Activated CD8-positive, alpha-beta memory T cell treated with anti-CD3 and anti-CD28 coated beads for 36 hours (primary cell): ENCODE results near the gene SEC23A. TPM values are rescaled to one million over a fixed set of nuclear protein-coding genes. Genes with fewer than 3 reads are reported as not detected.
"Not testable (repeated sequence)": the region's sequence is repeated elsewhere in the genome, so short reads cannot be mapped to it uniquely, and the experiment has no call there.

Source experiments
- CTCF ChIA-PET: fragments of 350-600 bp; sonication (Branson Sonifier 250); formaldehyde crosslinking; loops from one replicate; lab custom pipeline; 2021; ENCODE audit warnings: antibody characterized with exemption; lab: Charles Lee
- POLR2A ChIA-PET: fragments of 350-600 bp; sonication (Branson Sonifier 250); formaldehyde crosslinking; loops from one replicate; lab custom pipeline; 2021; ENCODE audit warnings: antibody characterized with exemption; lab: Charles Lee
- total RNA-seq, 2 experiments: library from RNA; stranded (reverse); gene quantifications; one replicate each; pipeline ENCODE4 v1.2.3, GENCODE V29; 2021

SEC23A gene
- 10 to 100 TPM; 37.1 to 41.1 TPM for total RNA-seq

- CTCF ChIA-PET, result interaction anchor here (0.7 to 1.4 kb wide), 3 partner anchors 10 to 279 kb away, joined by 3 to 4 read pairs (median 3); partner anchors contain the start of gene GEMIN2
Measured at GRCh38 chr14:39102969-39103957, at the start of gene SEC23A. SEC23A (minus strand) TSS chr14:39103235; CDS start chr14:39096118, 7,117 bp downstream.

GRCh38 chr14:39145266-39145966 lies 42.4 kb upstream of the SEC23A start:
- ChIA-PET CTCF (no interaction called here), POLR2A (no interaction called here)

More at GRCh38 chr14:39102969-39103957, at the start of gene SEC23A:
- POLR2A ChIA-PET, result interaction anchor here (0.6 to 2.7 kb wide), 6 partner anchors 10 to 329 kb away, joined by 3 to 20 read pairs (median 5); partner anchors contain the start of genes FBXO33, GEMIN2, PNN and TRAPPC6B

GRCh38 chr14:39143226-39143625 lies 40.2 kb upstream of the SEC23A start:
- CTCF ChIA-PET, POLR2A ChIA-PET: not testable (repeated sequence)

GRCh38 chr14:39141623-39142022 lies 38.6 kb upstream of the SEC23A start:
- POLR2A ChIA-PET, CTCF ChIA-PET: not testable (repeated sequence)

GRCh38 chr14:39140170-39140569 lies 37.1 kb upstream of the SEC23A start:
- POLR2A ChIA-PET, result no interaction called here
- CTCF ChIA-PET, result interaction anchor here (0.6 kb wide), 1 partner anchor 10 kb away, joined by 3 read pairs; no protein-coding TSS in a partner anchor

- CTCF ChIA-PET, result no interaction called here
- POLR2A ChIA-PET, result no interaction called here
Measured at GRCh38 chr14:39138440-39138839, 35.4 kb upstream of the SEC23A start.

- POLR2A ChIA-PET, CTCF ChIA-PET: not testable (repeated sequence)
Measured at GRCh38 chr14:39137835-39138234, 34.8 kb upstream of the SEC23A start.

GRCh38 chr14:39122330-39123138 lies 19.5 kb upstream of the SEC23A start:
- POLR2A ChIA-PET, result no interaction called here
- CTCF ChIA-PET, result no interaction called here

- ChIA-PET CTCF (interaction anchor here (0.6 to 1.5 kb wide), 5 partner anchors 10 to 56 kb away, joined by 3 read pairs; partner anchors contain the start of genes SEC23A and TRAPPC6B), POLR2A (interaction anchor here (0.6 to 1.9 kb wide), 5 partner anchors 10 to 318 kb away, joined by 3 to 20 read pairs (median 9); partner anchors contain the start of genes FBXO33, SEC23A and TRAPPC6B)
Measured at GRCh38 chr14:39114073-39114838, 11.2 kb upstream of the SEC23A start, which contains the start of gene GEMIN2. GEMIN2 (plus strand) TSS chr14:39114323; CDS start chr14:39114339, 16 bp downstream.

GRCh38 chr14:39113685-39114072 lies 10.6 kb upstream of the SEC23A start:
- ChIA-PET CTCF (interaction anchor here (0.8 to 1.5 kb wide), 4 partner anchors 10 to 57 kb away, joined by 3 read pairs; partner anchors contain the start of genes SEC23A and TRAPPC6B), POLR2A (interaction anchor here (1.2 to 1.9 kb wide), 4 partner anchors 11 to 318 kb away, joined by 7 to 20 read pairs (median 12); partner anchors contain the start of genes FBXO33, SEC23A and TRAPPC6B)

GRCh38 chr14:39109893-39110715 lies 7.1 kb upstream of the SEC23A start:
- CTCF ChIA-PET, result no interaction called here

GRCh38 chr14:39108791-39109190 lies 5.8 kb upstream of the SEC23A start:
- ChIA-PET CTCF (no interaction called here), POLR2A (no interaction called here)

More at GRCh38 chr14:39109893-39110715, 7.1 kb upstream of the SEC23A start:
- POLR2A ChIA-PET, result interaction anchor here (0.7 kb wide), 1 partner anchor 65 kb away, joined by 3 read pairs; the partner anchor contains the start of gene PNN

GRCh38 chr14:39107591-39107996 lies 4.6 kb upstream of the SEC23A start:
- ChIA-PET CTCF (interaction anchor here (0.6 kb wide), 1 partner anchor 106 kb away, joined by 3 read pairs; no protein-coding TSS in a partner anchor), POLR2A (interaction anchor here (1.0 kb wide), 1 partner anchor 63 kb away, joined by 3 read pairs; the partner anchor contains the start of gene TRAPPC6B)

- CTCF ChIA-PET, result interaction anchor here (0.7 to 1.4 kb wide), 2 partner anchors 9 to 278 kb away, joined by 3 to 4 read pairs; no protein-coding TSS in a partner anchor
- POLR2A ChIA-PET, result interaction anchor here (0.6 to 1.5 kb wide), 2 partner anchors 11 to 328 kb away, joined by 3 to 12 read pairs; partner anchors contain the start of gene FBXO33
Measured at GRCh38 chr14:39104078-39104801, 1.2 kb upstream of the SEC23A start.

GRCh38 chr14:39102265-39102968 lies 618 bp downstream of the SEC23A start:
- CTCF ChIA-PET, result interaction anchor here (0.6 to 1.1 kb wide), 3 partner anchors 11 to 1955 kb away, joined by 3 to 5 read pairs (median 3); partner anchors contain the start of gene GEMIN2

More at GRCh38 chr14:39102265-39102968, 618 bp downstream of the SEC23A start:
- POLR2A ChIA-PET, result interaction anchor here (0.8 to 2.7 kb wide), 5 partner anchors 11 to 329 kb away, joined by 3 to 20 read pairs (median 7); partner anchors contain the start of genes FBXO33, GEMIN2, PNN and TRAPPC6B
